GM21381 (cell line): ENCODE measurements around the gene ZFP36L1.

Experiments
- ATAC-seq: cut with Tn5 transposase; IDR thresholded peaks from one replicate; pipeline ENCODE4 v1.9.1; 2021; ENCODE audit warnings: mild to moderate bottlenecking, moderate library complexity; ENCODE audit not compliant: unreplicated experiment

ZFP36L1 gene

DNA sequence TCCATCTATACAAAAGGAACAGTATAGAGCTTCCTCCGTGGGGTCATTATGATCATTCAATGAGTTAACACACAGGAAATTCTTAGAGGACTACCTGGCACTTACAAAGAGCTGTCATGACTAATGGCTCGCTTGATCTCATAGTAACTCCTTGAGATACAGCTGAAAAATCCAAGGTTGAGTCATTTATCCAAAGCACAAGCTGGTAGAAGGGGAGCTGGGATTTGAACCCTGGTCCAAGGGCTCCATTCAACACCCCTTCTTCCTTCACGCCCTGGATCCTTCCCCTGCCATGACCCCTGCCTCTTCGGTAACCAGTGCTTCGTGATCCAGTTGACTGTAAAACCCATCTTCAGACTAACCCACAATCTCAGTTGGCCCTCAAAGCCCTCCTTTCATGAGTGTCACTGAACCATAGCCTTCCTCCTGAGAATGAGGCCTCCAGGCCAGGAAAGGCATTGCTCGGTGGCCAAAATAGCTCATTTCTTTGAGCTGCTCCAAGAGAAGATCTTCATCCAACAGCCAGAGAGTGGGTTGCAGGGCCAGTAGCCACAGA is 7.8 kb downstream of the ZFP36L1 start:
- no peak for ATAC-seq

- no peak for ATAC-seq
These were observed 8.5 kb downstream of the ZFP36L1 start for GRCh38 chr14:68784226-68784910.

DNA sequence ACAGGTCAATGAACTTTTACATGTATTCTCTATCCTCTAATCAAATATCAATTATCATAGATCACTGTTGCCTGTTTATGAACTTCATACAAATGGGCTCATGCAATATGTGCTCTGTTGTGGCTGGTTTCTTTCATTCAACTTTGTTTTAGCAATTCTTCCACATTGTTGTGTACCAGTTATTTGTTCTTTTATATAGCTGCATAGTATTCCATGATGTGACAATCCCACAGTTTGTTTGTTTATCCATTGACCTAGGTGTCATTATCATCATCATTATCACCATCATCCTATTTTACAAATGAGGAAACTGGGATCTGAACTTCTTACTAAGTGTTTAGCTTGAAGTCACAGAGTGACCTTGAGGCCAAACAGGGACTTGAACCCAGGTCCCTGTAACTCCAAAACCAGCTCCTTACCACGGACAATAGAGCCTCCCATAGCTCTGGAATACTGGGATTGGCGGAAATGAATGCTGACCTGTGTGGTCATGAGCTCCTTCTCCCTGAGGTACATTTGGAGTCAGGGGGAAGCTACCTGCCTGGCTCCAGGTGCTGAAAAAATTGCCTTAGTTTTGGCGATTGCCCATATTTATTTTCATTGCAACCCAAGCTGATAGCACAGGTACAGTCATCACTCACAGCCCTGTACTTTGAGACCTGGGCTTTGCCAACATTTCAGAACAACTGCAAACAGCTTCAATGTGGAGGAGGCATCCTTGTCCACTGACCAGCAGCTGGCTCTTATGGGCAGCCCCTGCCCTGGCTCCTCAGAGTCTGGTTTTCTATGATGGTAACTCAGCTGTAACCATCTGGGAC is 9.2 kb downstream of the ZFP36L1 start:
- no peak for ATAC-seq

DNA sequence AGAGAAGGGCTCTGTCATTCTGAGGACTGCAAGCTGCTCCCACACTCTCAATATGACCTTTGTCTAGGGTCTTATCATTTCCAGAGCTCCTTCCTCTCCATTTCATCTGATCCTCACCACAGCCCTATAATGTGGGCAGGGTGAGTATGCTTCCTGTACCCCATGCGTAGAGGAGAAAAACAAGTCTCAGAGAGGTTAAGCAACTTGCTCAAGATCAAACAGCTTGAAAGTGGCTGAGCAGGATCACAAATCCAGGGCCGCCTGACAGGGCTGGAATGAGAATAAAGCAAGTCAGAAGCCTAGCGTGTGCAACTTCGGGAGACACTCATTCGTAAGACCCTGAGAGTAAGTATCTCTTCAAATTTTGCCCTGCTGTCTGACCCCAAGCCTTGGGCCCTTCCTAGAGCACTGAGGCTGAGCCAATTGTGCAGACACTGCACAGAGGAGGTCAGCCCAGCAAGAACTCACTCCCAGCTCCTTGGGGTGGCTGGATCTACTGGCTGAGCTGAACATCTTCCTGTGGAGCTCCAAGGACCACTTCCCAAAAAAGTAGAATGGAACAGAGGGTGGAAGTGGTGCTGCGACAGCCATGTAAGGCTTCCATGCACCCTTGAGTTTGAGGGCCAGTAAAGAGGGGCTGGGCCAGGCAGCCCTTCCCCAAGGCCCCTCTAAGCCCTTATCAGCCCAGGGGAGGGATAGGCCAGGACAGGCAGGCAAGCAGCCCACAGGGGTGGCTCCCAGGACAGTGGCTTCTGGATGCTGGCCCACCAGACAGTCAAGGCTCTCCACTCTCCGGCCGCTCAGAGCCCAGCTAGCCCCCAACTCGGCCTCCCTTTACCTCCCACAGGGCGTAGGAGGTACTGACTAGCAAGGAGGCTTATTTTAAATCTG is 10.5 kb downstream of the ZFP36L1 start:
- ATAC-seq: no peak

- ATAC-seq: no peak
These were observed 11.5 kb downstream of the ZFP36L1 start for GRCh38 chr14:68781161-68782021.

- no peak for ATAC-seq
These were observed 12.3 kb downstream of the ZFP36L1 start for GRCh38 chr14:68780358-68781160.

- no peak for ATAC-seq
These were observed 13.0 kb downstream of the ZFP36L1 start for GRCh38 chr14:68779761-68780323.

DNA sequence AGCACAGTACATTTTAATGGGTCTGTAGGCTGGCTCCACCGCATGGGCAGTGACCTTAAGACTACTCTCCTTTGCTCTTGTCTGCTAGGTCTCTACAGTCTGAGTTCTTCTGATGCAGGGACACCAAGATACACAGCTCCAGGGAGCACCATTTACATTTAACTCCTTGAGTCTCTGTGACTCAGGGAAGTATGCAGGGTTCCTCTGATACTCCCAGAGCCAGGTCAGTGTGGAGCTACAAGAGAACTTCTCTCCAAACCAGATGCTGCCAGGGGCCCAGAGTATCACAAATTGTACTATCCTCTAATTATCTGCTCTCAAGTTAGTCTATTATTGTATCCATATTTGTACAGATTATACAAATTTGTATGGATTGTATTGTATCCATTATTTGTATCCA is 15.2 kb downstream of the ZFP36L1 start:
- ATAC-seq: no peak

GRCh38 chr14:68775614-68776126 is 17.2 kb downstream of the ZFP36L1 start:
- ATAC-seq: no peak

GRCh38 chr14:68774771-68775613 is 17.9 kb downstream of the ZFP36L1 start:
- ATAC-seq: no peak

DNA sequence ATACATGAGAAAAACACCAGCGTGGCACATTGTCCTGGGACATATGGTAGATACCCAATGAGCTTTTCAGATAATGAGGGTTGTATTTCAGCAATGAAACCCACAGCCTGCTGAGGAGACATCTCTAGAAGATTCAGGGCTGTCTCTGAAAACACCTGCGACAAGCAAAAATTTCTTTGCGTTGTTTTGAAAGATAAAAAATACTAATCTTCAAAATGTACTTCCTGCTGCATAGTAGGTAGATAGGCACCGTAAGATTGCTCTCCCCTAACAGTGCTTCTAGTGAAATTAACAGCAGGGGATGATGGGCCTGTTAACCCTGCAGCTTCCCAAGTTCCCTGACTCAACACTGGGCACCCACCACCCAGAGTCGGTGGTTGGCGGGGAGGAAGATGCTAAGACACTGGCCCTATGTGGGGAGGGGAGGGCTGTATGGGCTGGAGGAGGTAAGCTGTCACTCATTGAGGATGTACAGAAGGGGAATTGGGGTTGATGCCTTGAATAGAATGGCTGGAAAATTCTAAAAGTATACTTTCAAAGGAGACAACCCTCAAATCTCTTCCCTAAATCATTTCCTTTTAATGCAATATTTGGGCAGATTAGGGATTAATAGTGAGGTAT is 20.0 kb downstream of the ZFP36L1 start:
- no peak for ATAC-seq

- ATAC-seq: no peak
These were observed 21.2 kb downstream of the ZFP36L1 start for GRCh38 chr14:68771631-68772030.

- no peak for ATAC-seq
These were observed 22.1 kb downstream of the ZFP36L1 start for GRCh38 chr14:68770553-68771286.

DNA sequence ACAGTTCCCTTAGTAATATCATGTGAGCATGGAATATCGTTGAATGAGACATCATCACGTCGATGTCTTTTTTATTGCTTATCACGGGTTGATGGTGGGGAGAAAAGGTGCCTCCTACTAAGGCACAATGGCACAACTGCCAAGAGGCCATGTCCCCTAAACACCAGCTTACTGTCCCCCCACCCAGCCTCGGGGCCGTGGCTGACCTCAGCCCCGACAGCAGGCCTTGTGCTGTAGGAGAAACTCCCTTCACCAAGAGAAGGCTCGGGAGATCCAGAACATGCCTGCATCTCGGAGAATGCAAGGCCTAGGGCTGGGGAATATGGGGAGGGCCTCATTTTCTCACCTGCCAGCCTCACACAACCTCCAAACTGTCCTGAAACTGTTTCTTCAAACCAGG is 22.8 kb downstream of the ZFP36L1 start:
- ATAC-seq: no peak

- ATAC-seq: no peak
These were observed 24.6 kb downstream of the ZFP36L1 start for GRCh38 chr14:68768316-68768715.

- no peak for ATAC-seq
These were observed 25.6 kb downstream of the ZFP36L1 start for GRCh38 chr14:68767248-68767645.
